Renal cortex interstitium (tissue), 15 donors: Measurements from ENCODE around the gene GRAPL. TPM values are rescaled to one million over a fixed set of nuclear protein-coding genes. Genes with fewer than 3 reads are reported as not detected.
"Not testable (repeated sequence)": the region's sequence is repeated elsewhere in the genome, so short reads cannot be mapped to it uniquely, and the experiment has no call there.

Experiments
- DNase-seq, 11 donors: peaks; one replicate each; pipeline ENCODE4 v3.0.0-alpha.2; 2013; ENCODE audit warnings: low read depth in 9 of 11, low spot score in 4 of 11; ENCODE audit errors: extremely low read depth in 1 of 11
- long read RNA-seq, 16 experiments: transcript quantifications; one replicate each; lab custom pipeline, GENCODE V29; 2026
- polyA plus RNA-seq, 3 donors: library from polyadenylated mRNA; unstranded; fragments of 120-200 nt; gene quantifications; one replicate each; pipeline ENCODE4 v1.2.1, GENCODE V29; 2013; ENCODE audit not compliant: insufficient read length in 3 of 3

GRAPL gene
- 1 to 10 TPM; 1.8 to 6.4 (median 3.6) TPM for polyA plus RNA-seq
- long read RNA-seq, donor 1, result 0 reads
- long read RNA-seq, donor 2, result 0 reads
- long read RNA-seq, donor 3, partial matches to known transcripts, result 0 of 3 reads
- long read RNA-seq, donor 3, other reads (novel, unspliced or antisense), result 0 of 3 reads
- long read RNA-seq, donor 4, result 0 reads
- long read RNA-seq, donor 5, result 0 reads
- long read RNA-seq, donor 6, result 0 reads
- long read RNA-seq, donor 7, partial matches to known transcripts, result 0 of 1 reads
- long read RNA-seq, donor 7, other reads (novel, unspliced or antisense), result 0 of 1 reads
- long read RNA-seq, donor 8, result 0 reads
- long read RNA-seq, donor 9, result 0 reads
- long read RNA-seq, donor 10, result 0 reads
- long read RNA-seq, donor 11, result 0 reads
- long read RNA-seq, donor 12, partial matches to known transcripts, result 5 of 5 reads
- long read RNA-seq, donor 12, other reads (novel, unspliced or antisense), result 0 of 5 reads
- long read RNA-seq, donor 13, result 0 reads
- long read RNA-seq, donor 14, partial matches to known transcripts, result 10 of 37 reads
- long read RNA-seq, donor 14, other reads (novel, unspliced or antisense), result 27 of 37 reads
- long read RNA-seq, donor 15, result 0 reads
- long read RNA-seq, donor 16, partial matches to known transcripts, result 0 of 1 reads
- long read RNA-seq, donor 16, other reads (novel, unspliced or antisense), result 0 of 1 reads

DNA sequence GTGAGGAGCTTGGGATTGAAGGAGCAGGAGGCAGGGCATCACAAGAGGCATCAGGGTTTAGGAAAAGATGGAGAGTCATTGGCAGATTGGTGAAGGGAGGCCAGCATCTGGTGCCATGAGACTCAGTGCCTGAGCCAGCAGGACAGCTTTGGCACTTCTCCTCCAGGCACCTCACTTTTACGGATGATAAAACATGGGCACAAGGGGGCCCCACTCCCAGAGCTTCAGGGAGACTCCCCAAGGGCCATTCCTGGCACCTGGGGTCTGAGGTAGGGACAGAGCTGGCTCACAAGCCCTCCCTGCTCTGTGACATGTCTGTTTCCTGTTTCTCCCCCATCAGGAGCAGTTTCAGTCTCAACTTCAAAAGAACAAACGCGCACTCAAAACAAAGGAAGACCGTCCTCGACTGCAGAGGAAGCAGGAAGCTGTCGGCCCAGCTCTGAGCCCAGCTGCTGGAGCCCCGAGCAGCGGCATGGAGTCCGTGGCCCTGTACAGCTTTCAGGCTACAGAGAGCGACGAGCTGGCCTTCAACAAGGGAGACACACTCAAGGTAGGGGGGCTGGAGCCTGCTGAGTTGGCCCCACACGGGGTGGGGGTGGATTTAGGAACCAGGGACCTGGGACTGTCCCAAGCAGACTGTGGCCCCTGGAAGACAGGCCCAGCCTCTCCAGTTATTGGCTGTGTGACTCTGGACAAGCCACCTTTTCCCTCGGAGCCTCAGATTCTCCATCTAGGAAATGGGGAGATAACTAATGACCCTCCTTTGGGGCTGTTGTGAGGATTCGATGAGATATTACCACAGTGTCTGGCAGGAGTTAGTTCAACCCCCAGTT is at the start of gene GRAPL:
Gene GRAPL, plus strand, starts transcription at position 442 of the 833 bp plus-strand sequence. Its CDS starts 31 bp downstream, at position 473.
- DNase-seq, result not testable (repeated sequence)

DNA sequence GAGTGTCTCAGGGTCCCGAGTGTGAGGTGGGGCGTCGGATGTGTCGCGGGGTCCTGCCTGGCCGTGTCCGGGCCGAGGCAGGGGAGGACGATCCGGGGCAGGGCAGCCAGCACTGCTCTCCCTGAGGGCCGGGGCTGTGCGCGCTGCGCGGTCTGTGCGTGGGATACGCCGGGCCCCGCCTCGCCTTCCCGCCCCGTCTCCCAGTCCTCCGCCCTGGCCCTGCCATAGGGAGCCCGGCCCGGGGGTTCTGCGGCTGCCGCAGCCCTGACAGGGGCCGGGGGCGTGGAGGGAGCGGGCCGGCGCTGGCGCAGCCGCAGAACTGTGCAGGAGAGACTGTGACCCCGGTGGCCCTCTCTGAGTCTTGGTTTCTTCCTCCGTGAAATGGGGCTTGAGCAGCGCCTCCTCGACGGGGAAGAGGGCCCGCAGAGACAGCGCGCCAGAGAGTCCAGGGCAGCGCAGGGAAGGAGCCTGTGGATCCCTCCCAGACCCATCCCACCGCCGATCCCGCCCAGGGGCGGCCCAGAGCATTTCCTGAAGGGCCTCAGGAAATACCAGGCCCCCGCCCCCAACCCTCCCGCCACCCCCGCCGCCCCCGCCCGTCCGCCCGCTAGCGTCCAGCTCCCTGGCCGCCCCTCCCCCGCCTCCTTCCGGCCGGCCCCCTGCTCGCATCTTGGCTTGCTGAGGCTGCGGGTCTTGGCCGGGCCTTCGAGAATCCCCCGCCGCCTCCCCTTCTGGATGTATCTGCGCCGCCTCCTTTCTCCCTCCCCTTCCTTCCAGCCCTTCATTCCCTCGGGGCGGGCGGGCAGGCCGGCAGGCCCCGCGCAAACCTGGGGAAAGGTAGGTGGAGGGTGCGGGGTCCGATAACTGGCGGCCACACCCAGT is 38.3 kb upstream of the GRAPL start:
- not testable (repeated sequence) for DNase-seq

DNA sequence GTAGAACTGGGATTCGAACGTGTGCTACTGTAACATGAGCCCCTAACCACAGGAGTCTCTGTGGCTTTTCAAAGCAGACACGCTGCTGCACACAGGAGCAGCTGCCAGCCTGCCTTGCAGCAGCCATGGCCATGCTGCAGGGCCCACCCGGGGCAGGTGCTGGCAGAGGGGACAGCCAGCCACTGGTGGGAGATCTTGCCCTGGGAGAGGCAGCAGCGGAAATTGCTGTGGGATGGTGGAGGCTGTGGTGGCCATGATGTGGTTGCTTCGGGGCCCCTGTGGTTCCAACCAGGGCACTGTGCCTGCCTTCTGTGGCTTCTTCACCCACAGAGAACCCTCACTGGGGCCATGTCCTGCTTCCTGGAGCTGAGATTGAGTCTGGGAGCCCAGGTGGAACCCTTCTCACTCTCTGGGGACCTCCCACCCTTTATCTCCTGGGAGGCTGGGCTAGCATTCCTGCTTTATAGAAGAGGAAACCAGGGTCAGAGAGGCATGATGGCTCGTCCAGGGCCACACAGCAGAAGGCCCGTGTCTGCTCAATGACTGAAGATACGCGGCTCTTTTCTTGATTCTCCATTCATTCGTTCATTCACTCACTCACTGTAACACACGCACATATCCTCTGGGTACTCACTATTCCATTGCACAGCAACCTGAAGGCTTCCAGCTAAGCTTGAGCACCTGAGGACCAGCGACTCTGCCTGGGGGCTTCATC is 37.2 kb upstream of the GRAPL start:
- DNase-seq, result not testable (repeated sequence)

- DNase-seq, result not testable (repeated sequence)
These were observed 34.4 kb upstream of the GRAPL start for GRCh38 chr17:19092737-19093683.

- not testable (repeated sequence) for DNase-seq
These were observed 33.5 kb upstream of the GRAPL start for GRCh38 chr17:19093684-19094438.

- peak in 5 of 11 donors; percentile 1 to 45 (median 24) for DNase-seq
These were observed 18.9 kb upstream of the GRAPL start for GRCh38 chr17:19108517-19108916.

GRCh38 chr17:19110189-19111097 is 16.9 kb upstream of the GRAPL start:
- not testable (repeated sequence) for DNase-seq

GRCh38 chr17:19111111-19111711 is 16.2 kb upstream of the GRAPL start:
- DNase-seq, result peak in 8 of 11 donors; percentile 26 to 65 (median 42)

DNA sequence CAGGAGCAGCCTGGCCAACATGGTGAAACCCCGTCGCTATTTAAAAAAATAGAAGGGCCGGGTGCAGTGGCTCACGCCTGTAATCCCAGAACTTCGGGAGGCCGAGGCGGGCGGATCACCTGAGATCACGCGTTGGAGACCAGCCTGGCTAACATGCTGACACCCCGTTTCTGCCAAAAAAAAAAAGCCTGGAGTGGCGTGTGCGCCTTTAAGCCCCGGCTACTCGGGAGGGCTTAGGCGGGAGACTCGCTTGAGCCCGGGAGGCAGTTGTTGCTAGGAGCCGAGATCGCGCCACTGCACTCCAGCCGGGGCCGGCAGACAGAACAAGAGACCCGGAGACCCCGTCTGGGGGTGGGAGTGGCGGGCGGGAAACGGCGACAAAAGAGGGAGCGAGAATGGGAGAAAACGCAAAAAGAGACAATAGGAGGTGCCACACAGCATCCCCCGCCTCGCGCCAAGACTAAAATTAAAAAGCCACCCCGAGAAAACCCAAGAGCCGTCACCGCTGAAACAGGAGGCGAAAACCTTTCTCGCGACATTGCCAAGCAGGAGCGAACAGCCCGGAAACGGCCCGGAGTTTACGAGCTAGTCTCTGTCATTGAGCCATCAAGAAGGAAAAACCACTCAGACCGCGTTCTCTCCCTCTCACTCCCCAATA is 15.5 kb upstream of the GRAPL start:
- DNase-seq, result peak in 7 of 11 donors; percentile 24 to 82 (median 53)

- not testable (repeated sequence) for DNase-seq
These were observed 14.9 kb upstream of the GRAPL start for GRCh38 chr17:19112459-19112826.

DNA sequence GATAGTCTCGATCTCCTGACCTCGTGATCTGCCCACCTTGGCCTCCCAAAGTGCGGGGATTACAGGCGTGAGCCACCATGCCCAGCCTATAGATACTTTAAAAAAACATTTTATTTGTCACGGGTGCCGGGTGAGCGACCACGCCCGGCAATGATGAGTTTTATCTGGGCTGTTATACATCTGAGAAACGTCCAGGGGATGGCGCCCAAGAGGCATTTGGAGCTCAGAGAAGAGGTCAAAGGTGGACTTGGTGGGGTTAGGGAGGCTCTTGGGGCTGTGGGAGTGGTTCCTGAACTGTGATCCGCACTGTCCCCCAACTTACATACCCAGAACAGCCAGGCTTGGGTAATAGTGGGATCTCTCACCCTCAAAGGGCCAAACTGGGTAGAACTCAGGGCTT is 8.7 kb upstream of the GRAPL start:
- not testable (repeated sequence) for DNase-seq

DNA sequence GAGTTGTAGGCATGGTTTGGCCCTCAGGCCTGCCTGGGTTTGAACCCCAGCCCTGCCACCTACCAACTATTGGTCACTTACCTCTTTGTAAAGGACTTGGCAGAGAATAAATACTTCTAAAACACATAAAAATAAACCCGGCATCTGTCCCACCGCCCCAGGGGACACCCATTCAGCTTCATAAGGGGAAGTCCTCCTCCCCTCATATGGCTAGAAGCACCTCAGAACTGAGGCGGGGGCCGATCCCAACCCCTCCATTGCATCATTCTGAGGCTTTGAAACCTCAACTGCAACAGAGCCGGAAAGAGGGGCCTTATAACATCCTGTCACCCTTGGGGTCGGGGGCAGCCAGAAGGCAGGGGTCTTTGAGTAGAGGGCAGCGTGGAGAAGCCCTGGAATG is 2.1 kb upstream of the GRAPL start:
- not testable (repeated sequence) for DNase-seq

DNA sequence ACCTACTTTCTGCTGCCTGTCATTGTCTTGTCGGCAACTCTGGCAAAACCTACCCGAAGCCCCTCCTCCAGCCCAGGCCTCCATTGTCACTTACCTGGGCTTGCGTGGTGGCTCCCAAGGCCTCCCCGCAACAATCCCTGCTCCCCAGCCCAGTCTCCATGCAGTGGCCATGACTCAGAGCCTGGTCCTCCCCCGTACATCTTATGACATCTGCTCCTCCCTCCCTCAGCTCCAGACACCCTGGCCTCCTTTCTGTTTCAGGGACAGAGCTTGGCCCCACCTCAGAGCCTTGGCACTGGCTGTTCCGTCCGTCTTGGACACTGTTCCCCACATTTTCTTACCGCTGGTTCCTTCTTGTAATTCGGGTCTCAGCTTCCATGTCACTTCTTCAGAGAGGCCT is 2.1 kb downstream of the GRAPL start:
- DNase-seq, result not testable (repeated sequence)

- not testable (repeated sequence) for DNase-seq
These were observed 3.7 kb downstream of the GRAPL start for GRCh38 chr17:19131108-19131507.
